ENCODE measurements around the gene PITPNM2.

- no peak for TF ChIP-seq CTCF (conservative IDR thresholded peaks at IDR 0.05)
- no peak for TF ChIP-seq ZFX (IDR thresholded peaks at IDR 0.05)
Observed at GRCh38 chr12:123122626-123123025, 28.3 kb downstream of the PITPNM2 start.
